ENCODE data around the gene SLC9A7.

DNA sequence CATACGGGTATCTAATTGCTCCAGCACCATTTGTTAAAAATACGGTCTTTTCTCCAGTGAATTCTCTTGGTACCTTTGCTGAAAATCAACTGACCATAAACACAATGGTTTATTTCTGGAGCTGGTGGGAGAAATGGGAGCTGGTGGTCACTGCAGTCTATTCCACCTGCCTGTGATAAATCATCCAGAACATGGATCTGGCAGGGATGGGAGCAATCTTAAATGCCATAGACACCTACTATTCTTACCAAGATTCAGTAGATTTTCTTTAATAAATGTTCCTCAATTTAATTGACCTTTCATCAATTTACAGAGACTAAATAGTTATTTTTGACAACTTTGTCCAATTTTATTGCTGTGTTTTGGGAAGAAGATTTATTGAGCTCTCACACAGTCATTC is 68.1 kb downstream of the SLC9A7 start:
- TF ChIP-seq, protein P1, sequence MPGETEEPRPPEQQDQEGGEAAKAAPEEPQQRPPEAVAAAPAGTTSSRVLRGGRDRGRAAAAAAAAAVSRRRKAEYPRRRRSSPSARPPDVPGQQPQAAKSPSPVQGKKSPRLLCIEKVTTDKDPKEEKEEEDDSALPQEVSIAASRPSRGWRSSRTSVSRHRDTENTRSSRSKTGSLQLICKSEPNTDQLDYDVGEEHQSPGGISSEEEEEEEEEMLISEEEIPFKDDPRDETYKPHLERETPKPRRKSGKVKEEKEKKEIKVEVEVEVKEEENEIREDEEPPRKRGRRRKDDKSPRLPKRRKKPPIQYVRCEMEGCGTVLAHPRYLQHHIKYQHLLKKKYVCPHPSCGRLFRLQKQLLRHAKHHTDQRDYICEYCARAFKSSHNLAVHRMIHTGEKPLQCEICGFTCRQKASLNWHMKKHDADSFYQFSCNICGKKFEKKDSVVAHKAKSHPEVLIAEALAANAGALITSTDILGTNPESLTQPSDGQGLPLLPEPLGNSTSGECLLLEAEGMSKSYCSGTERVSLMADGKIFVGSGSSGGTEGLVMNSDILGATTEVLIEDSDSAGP (CRISPR knock-in tag; IDR thresholded peaks at IDR 0.05; ENCODE audit: borderline replicate concordance): no peak
- TF ChIP-seq, protein P2, sequence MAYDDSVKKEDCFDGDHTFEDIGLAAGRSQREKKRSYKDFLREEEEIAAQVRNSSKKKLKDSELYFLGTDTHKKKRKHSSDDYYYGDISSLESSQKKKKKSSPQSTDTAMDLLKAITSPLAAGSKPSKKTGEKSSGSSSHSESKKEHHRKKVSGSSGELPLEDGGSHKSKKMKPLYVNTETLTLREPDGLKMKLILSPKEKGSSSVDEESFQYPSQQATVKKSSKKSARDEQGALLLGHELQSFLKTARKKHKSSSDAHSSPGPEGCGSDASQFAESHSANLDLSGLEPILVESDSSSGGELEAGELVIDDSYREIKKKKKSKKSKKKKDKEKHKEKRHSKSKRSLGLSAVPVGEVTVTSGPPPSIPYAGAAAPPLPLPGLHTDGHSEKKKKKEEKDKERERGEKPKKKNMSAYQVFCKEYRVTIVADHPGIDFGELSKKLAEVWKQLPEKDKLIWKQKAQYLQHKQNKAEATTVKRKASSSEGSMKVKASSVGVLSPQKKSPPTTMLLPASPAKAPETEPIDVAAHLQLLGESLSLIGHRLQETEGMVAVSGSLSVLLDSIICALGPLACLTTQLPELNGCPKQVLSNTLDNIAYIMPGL (CRISPR knock-in tag; IDR thresholded peaks at IDR 0.05; ENCODE audit: borderline replicate concordance in 1 of 2, low read depth in 1 of 2): no peak
- no peak for TF ChIP-seq CREB1 (IDR thresholded peaks at IDR 0.05)
- TF ChIP-seq CREB1 (CRISPR knock-in tag; IDR thresholded peaks at IDR 0.05): no peak
- TF ChIP-seq EED (CRISPR knock-in tag; IDR thresholded peaks at IDR 0.05): no peak

Measured in HepG2 (cell line).